OCI-LY7 (cell line): ENCODE data around the gene CIART. TPM values are rescaled to one million over a fixed set of nuclear protein-coding genes. Genes with fewer than 3 reads are reported as not detected.
"Not testable (repeated sequence)": the region's sequence is repeated elsewhere in the genome, so short reads cannot be mapped to it uniquely, and the experiment has no call there.

Experiments
- BruUV-seq: library from RNA; stranded (reverse); fragments of 400-500 nt; replicated peaks from 2 replicates; lab custom pipeline; 2021; lab: Mats Ljungman, UMichigan
- CTCF ChIA-PET: fragments of 300-600 bp; sonication (Branson Sonifier 250); formaldehyde crosslinking; loops from one replicate; lab custom pipeline; 2022; ENCODE audit warnings: antibody characterized with exemption; ENCODE audit not compliant: unreplicated experiment; lab: Charles Lee
- POLR2A ChIA-PET: fragments of 300-600 bp; sonication (Branson Sonifier 250); formaldehyde crosslinking; loops from one replicate; lab custom pipeline; 2022; ENCODE audit warnings: antibody characterized with exemption; lab: Charles Lee
- DNase-seq: peaks from one replicate; pipeline ENCODE4 v3.0.0-alpha.2; 2015; ENCODE audit warnings: low spot score
- H2AFZ ChIP-seq: fragments of 200-600 bp; sonication (generic), shearing (Covaris generic); 2 replicates; pipeline ENCODE4 v1.6.1; 2014; ENCODE audit warnings: mild to moderate bottlenecking, antibody characterized with exemption, low read length, moderate library complexity
- H3K27ac ChIP-seq: fragments of 200-600 bp; sonication (generic); 2 replicates; pipeline ENCODE4 v1.5.1; 2014; ENCODE audit warnings: mixed run types, low read depth, mild to moderate bottlenecking, moderate library complexity, low read length, inconsistent platforms; ENCODE audit not compliant: poor library complexity, severe bottlenecking
- H3K36me3 ChIP-seq: fragments of 200-600 bp; sonication (generic); 2 replicates; pipeline ENCODE4 v1.6.1; 2014; ENCODE audit warnings: mild to moderate bottlenecking, antibody characterized with exemption, low read length, moderate library complexity, mixed read lengths; ENCODE audit not compliant: insufficient read depth
- H3K4me1 ChIP-seq: fragments of 200-600 bp; sonication (generic); 2 replicates; pipeline ENCODE4 v1.5.1; 2014; ENCODE audit warnings: mild to moderate bottlenecking, low read length; ENCODE audit not compliant: insufficient read depth, poor library complexity, severe bottlenecking
- H3K4me2 ChIP-seq: fragments of 200-600 bp; sonication (generic); 2 replicates; pipeline ENCODE4 v1.6.1; 2014; ENCODE audit warnings: mild to moderate bottlenecking, low read length
- H3K4me3 ChIP-seq: fragments of 200-600 bp; sonication (generic); 2 replicates; pipeline ENCODE4 v1.5.1; 2014; ENCODE audit warnings: mild to moderate bottlenecking, low read depth, low read length; ENCODE audit not compliant: poor library complexity, severe bottlenecking
- H3K79me2 ChIP-seq: fragments of 200-600 bp; sonication (generic); 2 replicates; pipeline ENCODE4 v1.6.1; 2016; ENCODE audit warnings: low read depth, mild to moderate bottlenecking, low read length, moderate library complexity, mixed read lengths; ENCODE audit not compliant: insufficient read depth
- H3K9me2 ChIP-seq: fragments of 200-600 bp; sonication (generic); 2 replicates; pipeline ENCODE4 v1.6.1; 2016; ENCODE audit warnings: mild to moderate bottlenecking, low read length, mixed read lengths; ENCODE audit not compliant: insufficient read depth
- H3K9me3 ChIP-seq: fragments of 200-600 bp; sonication (generic); 2 replicates; pipeline ENCODE4 v1.6.1; 2014; ENCODE audit warnings: mild to moderate bottlenecking, mixed run types, low read length, mixed read lengths
- H4K20me1 ChIP-seq: fragments of 200-600 bp; sonication (generic); 2 replicates; pipeline ENCODE4 v1.6.1; 2014; ENCODE audit warnings: mild to moderate bottlenecking, antibody characterized with exemption, low read length, moderate library complexity, mixed read lengths; ENCODE audit not compliant: insufficient read depth
- EZH2phosphoT487 ChIP-seq: fragments of 200-600 bp; sonication (generic); IDR thresholded peaks from 2 replicates; pipeline ENCODE4 v1.6.1; 2018; ENCODE audit warnings: low read depth, borderline replicate concordance, mild to moderate bottlenecking, mixed run types, antibody characterized with exemption, low read length, moderate library complexity, mixed read lengths
- intact Hi-C: fragments of 100-400 bp; cut with micrococcal nuclease; formaldehyde crosslinking; loops from one replicate; pipeline ENCODE4 v1.10.0; 2022; ENCODE audit not compliant: unreplicated experiment
- total RNA-seq, 2 experiments: library from RNA; depleted of rRNA in 1 of 2; stranded (reverse); fragments of >200 nt in 1 of 2; shearing (Covaris generic) in 1 of 2; gene quantifications; 2 replicates each; pipeline ENCODE4 v1.2.3, GENCODE V29; 2014 to 2022
- TF ChIP-seq, protein P1 (sequence below): fragments of 200-600 bp; sonication (generic); conservative IDR thresholded peaks from 2 replicates; pipeline ENCODE4 v1.5.1; 2014; ENCODE audit warnings: mild to moderate bottlenecking, antibody characterized with exemption, low read length, moderate library complexity, mixed read lengths

The CIART gene
- total RNA-seq, 2 experiments from 2014 or later, result 0.68 TPM; not detected in 1

DNA sequence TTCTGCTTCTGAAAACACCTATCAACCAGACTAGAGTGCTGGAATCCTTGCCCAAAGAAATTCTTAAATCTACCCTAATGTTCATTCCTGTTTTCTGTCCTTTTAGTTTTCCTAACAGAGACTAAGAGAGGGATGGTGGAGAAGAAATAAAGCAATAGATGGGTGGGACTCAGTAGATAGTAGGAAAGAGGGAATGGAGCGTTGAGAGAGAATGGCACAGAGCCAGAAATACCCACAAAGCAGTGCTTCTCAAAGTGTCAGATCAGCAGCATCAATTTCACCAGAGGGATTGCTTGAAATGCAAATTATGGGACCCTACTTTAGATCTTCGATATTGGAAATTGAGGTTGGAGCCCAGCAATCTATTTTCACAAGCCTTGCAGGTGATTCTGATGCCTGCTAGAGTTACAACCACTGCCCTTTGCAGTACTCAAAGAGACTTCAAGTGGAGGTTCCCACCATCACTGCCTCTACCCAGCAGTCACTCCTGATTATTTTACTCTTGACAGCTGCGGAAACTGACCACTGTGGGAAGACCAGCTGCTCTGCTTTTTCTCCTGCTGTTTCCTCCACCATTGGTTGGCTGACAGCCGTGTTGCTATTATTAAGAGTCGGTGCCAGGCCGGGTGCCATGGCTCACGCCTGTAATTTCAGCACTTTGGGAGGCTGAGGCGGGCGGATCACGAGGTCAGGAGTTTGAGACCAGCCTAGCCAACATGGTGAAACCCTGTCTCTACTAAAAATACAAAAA lies 27.6 kb downstream of the CIART start:
- Histone ChIP-seq H3K9me2 (no peaks in the 10 kb centered on the region), H3K79me2 (no peaks in the 10 kb centered on the region), H3K27ac (no peak overlapping the region), H3K4me1 (no peaks in the 10 kb centered on the region), H3K9me3 (no peaks in the 10 kb centered on the region), H3K4me2 (no peak overlapping the region), H4K20me1 (no peaks in the 10 kb centered on the region), H3K4me3 (no peak overlapping the region), H3K36me3 (peaks cover 33% of the 10 kb centered on the region), H2AFZ (no peak overlapping the region)
- BruUV-seq, result TSS peak; percentile 62
- POLR2A ChIA-PET, result no interaction called here
- intact Hi-C loops, result no loop called here
- CTCF ChIA-PET, result no interaction called here
- no peak for DNase-seq
- TF ChIP-seq, protein P1, sequence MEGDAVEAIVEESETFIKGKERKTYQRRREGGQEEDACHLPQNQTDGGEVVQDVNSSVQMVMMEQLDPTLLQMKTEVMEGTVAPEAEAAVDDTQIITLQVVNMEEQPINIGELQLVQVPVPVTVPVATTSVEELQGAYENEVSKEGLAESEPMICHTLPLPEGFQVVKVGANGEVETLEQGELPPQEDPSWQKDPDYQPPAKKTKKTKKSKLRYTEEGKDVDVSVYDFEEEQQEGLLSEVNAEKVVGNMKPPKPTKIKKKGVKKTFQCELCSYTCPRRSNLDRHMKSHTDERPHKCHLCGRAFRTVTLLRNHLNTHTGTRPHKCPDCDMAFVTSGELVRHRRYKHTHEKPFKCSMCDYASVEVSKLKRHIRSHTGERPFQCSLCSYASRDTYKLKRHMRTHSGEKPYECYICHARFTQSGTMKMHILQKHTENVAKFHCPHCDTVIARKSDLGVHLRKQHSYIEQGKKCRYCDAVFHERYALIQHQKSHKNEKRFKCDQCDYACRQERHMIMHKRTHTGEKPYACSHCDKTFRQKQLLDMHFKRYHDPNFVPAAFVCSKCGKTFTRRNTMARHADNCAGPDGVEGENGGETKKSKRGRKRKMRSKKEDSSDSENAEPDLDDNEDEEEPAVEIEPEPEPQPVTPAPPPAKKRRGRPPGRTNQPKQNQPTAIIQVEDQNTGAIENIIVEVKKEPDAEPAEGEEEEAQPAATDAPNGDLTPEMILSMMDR, result no peak
- TF ChIP-seq EZH2phosphoT487, result no peak

DNA sequence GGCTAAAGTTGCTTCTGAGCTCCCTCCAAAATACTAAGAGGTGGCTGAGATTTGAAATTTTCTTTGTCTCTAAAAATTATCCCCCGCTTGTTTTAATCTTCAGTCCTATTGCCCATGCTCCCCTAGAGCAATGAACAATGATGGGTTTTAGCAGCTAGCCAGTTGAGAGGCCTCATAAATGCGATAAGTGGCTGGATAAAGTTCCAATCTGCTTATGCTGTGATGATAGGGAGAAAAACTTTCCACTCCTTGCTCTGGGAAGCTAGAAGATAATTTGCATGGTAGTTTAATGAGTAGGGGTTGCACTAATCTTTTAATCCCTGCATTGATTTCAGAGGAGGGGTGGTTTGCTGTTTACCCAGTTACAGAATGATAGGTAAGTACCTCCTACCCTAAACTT lies 29.4 kb downstream of the CIART start:
- Histone ChIP-seq H3K27ac (no peak overlapping the region), H4K20me1 (no peaks in the 10 kb centered on the region), H3K4me3 (no peak overlapping the region), H2AFZ (no peak overlapping the region), H3K9me3 (no peaks in the 10 kb centered on the region), H3K9me2 (no peaks in the 10 kb centered on the region), H3K4me1 (no peaks in the 10 kb centered on the region), H3K4me2 (no peak overlapping the region), H3K79me2 (no peaks in the 10 kb centered on the region), H3K36me3 (peaks cover 25% of the 10 kb centered on the region)
- intact Hi-C loops, result no loop called here
- POLR2A ChIA-PET, result no interaction called here
- BruUV-seq, result no TSS peak
- no peak for DNase-seq
- CTCF ChIA-PET, result interaction anchor here (0.6 kb wide), 1 partner anchor 10 kb away, joined by 3 read pairs; the partner anchor contains the start of gene PRPF3
- TF ChIP-seq EZH2phosphoT487, result no peak
- TF ChIP-seq, protein P1, result no peak

DNA sequence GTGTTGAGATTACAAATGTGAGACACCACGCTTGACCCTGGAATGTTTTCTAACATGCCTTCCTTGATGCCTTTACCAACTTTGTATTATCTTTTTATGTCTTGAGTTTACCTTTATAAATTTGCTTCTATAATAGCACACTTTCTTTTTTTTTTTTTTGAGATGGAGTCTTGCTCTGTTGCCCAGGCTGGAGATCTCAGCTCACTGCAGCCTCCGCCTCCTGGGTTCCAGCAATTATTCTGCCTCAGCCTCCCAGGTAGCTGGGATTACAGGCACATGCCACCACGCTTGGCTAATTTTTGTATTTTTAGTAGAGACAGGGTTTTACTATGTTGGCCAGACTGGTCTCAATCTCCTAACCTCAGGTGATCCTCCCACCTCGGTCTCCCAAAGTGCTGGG lies 32.3 kb downstream of the CIART start:
- BruUV-seq, result not testable (repeated sequence)

More for the DNA sequence above, 32.3 kb downstream of the CIART start:
- H3K79me2 ChIP-seq, CTCF ChIA-PET, intact Hi-C loops, H2AFZ ChIP-seq, H4K20me1 ChIP-seq, DNase-seq, H3K27ac ChIP-seq, H3K9me3 ChIP-seq, POLR2A ChIA-PET, H3K36me3 ChIP-seq, H3K9me2 ChIP-seq, H3K4me2 ChIP-seq, H3K4me1 ChIP-seq, H3K4me3 ChIP-seq: not testable (repeated sequence)
